ENCODE results near the gene NME3. TPM values are rescaled to one million over a fixed set of nuclear protein-coding genes. Genes with fewer than 3 reads are reported as not detected.

The NME3 gene
- total and polyA plus RNA-seq, 2 of the 13 experiments (the other 11 are each of a cell fraction or from before 2014, with no cell fraction given), result 10.4 to 15.9 TPM

- H3K36me3 ChIP-seq (replicated peaks in 1 of 2; ENCODE audit: control insufficient read depth in 1 of 2, insufficient read depth in 2 of 2, low read length in 2 of 2), result peaks cover 16 to 43% of the 10 kb centered on the region in 2 experiments; a peak in 4 of 5 replicates
- H3K27me3 ChIP-seq (ENCODE audit: control insufficient read depth in 1 of 2, insufficient read depth in 2 of 2, low read length in 2 of 2), result no peaks in the 10 kb centered on the region
- H3K9ac ChIP-seq (ENCODE audit: insufficient read depth, low read depth, low read length), result no peak overlapping the region
- H3K4me1 ChIP-seq (ENCODE audit: insufficient read depth, low read length), result peaks cover 5% of the 10 kb centered on the region
- no peak for FAIRE-seq
- 97% methylated on average over 13 of the region's 17 CpGs for WGBS (ENCODE audit: low lambda C conversion rate)
- TF ChIP-seq ZNF552 (CRISPR knock-in tag; IDR thresholded peaks at IDR 0.05; ENCODE audit: borderline replicate concordance), result no peak
- TF ChIP-seq ZFP36L2 (CRISPR knock-in tag; IDR thresholded peaks at IDR 0.05), result no peak
- TF ChIP-seq NFATC3 (CRISPR knock-in tag; IDR thresholded peaks at IDR 0.05), result no peak
- TF ChIP-seq MXD3 (CRISPR knock-in tag; IDR thresholded peaks at IDR 0.05), result no peak
- DNase-seq (ENCODE audit: low spot score), result no peak
- ATAC-seq, result peak; percentile 11; the same call in 2 of the 3 replicates
- H3K27ac ChIP-seq (ENCODE audit: extremely low read length, insufficient read depth, low read length), result no peak overlapping the region
- no peak overlapping the region for H3K4me3 ChIP-seq (replicated peaks in 1 of 3; ENCODE audit: insufficient read depth in 1 of 3, low read depth in 2 of 3, low read length in 3 of 3)
- CTCF ChIA-PET (ENCODE audit: low intra/inter-chr PET ratio, low total read pairs), result no interaction called here
- intact Hi-C loops (cut with micrococcal nuclease; ENCODE audit: unreplicated experiment) (no loop called here), in situ Hi-C loops (cut with HindIII; ENCODE audit: extremely low pct_ligation_motif_present, low pct_unique_long_range_greater_than_20kb) (no loop called here)
- POLR2A ChIA-PET, result no interaction called here
- H2AFZ ChIP-seq (ENCODE audit: low read length), result no peak overlapping the region
- no peaks in the 10 kb centered on the region for H3K79me2 ChIP-seq (ENCODE audit: insufficient read depth, low read length)
- peaks cover 5% of the 10 kb centered on the region; the same call in 1 of the 2 replicates for H4K20me1 ChIP-seq (ENCODE audit: insufficient read depth, low read length)
- no peak overlapping the region for H3K4me2 ChIP-seq (ENCODE audit: low read depth, low read length)
- no peaks in the 10 kb centered on the region for H3K9me3 ChIP-seq (ENCODE audit: low read length)
- BruUV-seq (replicated peaks), result no TSS peak
These were observed 46.4 kb upstream of the NME3 start for GRCh38 chr16:1817716-1818115.

- Histone ChIP-seq H3K27me3 (ENCODE audit: control insufficient read depth in 1 of 2, insufficient read depth in 2 of 2, low read length in 2 of 2) (no peaks in the 10 kb centered on the region), H3K4me3 (replicated peaks in 1 of 3; ENCODE audit: insufficient read depth in 1 of 3, low read depth in 2 of 3, low read length in 3 of 3) (no peak overlapping the region), H3K4me1 (ENCODE audit: insufficient read depth, low read length) (peaks cover 10% of the 10 kb centered on the region), H3K4me2 (ENCODE audit: low read depth, low read length) (no peak overlapping the region), H3K9me3 (ENCODE audit: low read length) (no peaks in the 10 kb centered on the region), H4K20me1 (ENCODE audit: insufficient read depth, low read length) (peaks cover 5% of the 10 kb centered on the region; the same call in 1 of the 2 replicates), H3K9ac (ENCODE audit: insufficient read depth, low read depth, low read length) (no peak overlapping the region), H3K27ac (ENCODE audit: extremely low read length, insufficient read depth, low read length) (no peak overlapping the region), H2AFZ (ENCODE audit: low read length) (no peak overlapping the region), H3K36me3 (replicated peaks in 1 of 2; ENCODE audit: control insufficient read depth in 1 of 2, insufficient read depth in 2 of 2, low read length in 2 of 2) (peaks cover 11 to 39% of the 10 kb centered on the region in 2 experiments; a peak in 4 of 5 replicates), H3K79me2 (ENCODE audit: insufficient read depth, low read length) (no peaks in the 10 kb centered on the region)
- ChIA-PET CTCF (ENCODE audit: low intra/inter-chr PET ratio, low total read pairs) (no interaction called here), POLR2A (no interaction called here)
- TF ChIP-seq POLR2A (IDR thresholded peaks at IDR 0.05; ENCODE audit: insufficient read depth in 1 of 2, low read depth in 2 of 2, low read length in 2 of 2) (0 out of 4 replicates have a peak, but pooled peaks of 1 of the 2 experiments have one; percentile 10), TIGD3 (CRISPR knock-in tag; IDR thresholded peaks at IDR 0.05; ENCODE audit: borderline replicate concordance) (no peak), ZNF639 (CRISPR knock-in tag; conservative IDR thresholded peaks at IDR 0.05) (no peak)
- FAIRE-seq (no peak), DNase-seq (ENCODE audit: low spot score) (no peak), ATAC-seq (no peak)
- no TSS peak for BruUV-seq (replicated peaks)
- intact Hi-C loops (cut with micrococcal nuclease; ENCODE audit: unreplicated experiment) (no loop called here), in situ Hi-C loops (cut with HindIII; ENCODE audit: extremely low pct_ligation_motif_present, low pct_unique_long_range_greater_than_20kb) (no loop called here)
- WGBS (ENCODE audit: low lambda C conversion rate), result 95% methylated on average over 6 of the region's 9 CpGs
These were observed 45.9 kb upstream of the NME3 start for GRCh38 chr16:1817276-1817589.

All from HepG2 (cell line).